Measurements from ENCODE around the gene CST9.

GRCh38 chr20:23645575-23645974 is 39.9 kb upstream of the CST9 start:
- TF ChIP-seq IRF1 (CRISPR knock-in tag; IDR thresholded peaks at IDR 0.05; ENCODE audit: low read depth) = no peak
- TF ChIP-seq ATF7 (IDR thresholded peaks at IDR 0.05) = no peak
- no peak for TF ChIP-seq ATF7 (CRISPR knock-in tag; IDR thresholded peaks at IDR 0.05)
- TF ChIP-seq ZNF24 (IDR thresholded peaks at IDR 0.05) = no peak
- no peak for TF ChIP-seq ZNF782 (CRISPR knock-in tag; IDR thresholded peaks at IDR 0.05; ENCODE audit: borderline replicate concordance)
- TF ChIP-seq HDAC2 (CRISPR knock-in tag; IDR thresholded peaks at IDR 0.05) = no peak
- no peak for TF ChIP-seq ZHX1 (CRISPR knock-in tag; IDR thresholded peaks at IDR 0.05; ENCODE audit: low read depth)
- TF ChIP-seq FOXJ3 (CRISPR knock-in tag; IDR thresholded peaks at IDR 0.05; ENCODE audit: borderline replicate concordance) = no peak

All from HepG2 (cell line).